Loucy (cell line): ENCODE results near the gene NDUFA8.

Source experiments
- EZH2phosphoT487 ChIP-seq: fragments of 200-600 bp; IDR thresholded peaks from 2 replicates; pipeline ENCODE4 v1.6.1; 2018; ENCODE audit warnings: antibody characterized with exemption, mild to moderate bottlenecking, moderate library complexity, borderline replicate concordance
- TF ChIP-seq, protein P1 (sequence below): fragments of 200-600 bp; sonication (generic); conservative IDR thresholded peaks from 2 replicates; pipeline ENCODE4 v1.5.1; 2014; ENCODE audit warnings: mild to moderate bottlenecking, antibody characterized with exemption, low read length

DNA sequence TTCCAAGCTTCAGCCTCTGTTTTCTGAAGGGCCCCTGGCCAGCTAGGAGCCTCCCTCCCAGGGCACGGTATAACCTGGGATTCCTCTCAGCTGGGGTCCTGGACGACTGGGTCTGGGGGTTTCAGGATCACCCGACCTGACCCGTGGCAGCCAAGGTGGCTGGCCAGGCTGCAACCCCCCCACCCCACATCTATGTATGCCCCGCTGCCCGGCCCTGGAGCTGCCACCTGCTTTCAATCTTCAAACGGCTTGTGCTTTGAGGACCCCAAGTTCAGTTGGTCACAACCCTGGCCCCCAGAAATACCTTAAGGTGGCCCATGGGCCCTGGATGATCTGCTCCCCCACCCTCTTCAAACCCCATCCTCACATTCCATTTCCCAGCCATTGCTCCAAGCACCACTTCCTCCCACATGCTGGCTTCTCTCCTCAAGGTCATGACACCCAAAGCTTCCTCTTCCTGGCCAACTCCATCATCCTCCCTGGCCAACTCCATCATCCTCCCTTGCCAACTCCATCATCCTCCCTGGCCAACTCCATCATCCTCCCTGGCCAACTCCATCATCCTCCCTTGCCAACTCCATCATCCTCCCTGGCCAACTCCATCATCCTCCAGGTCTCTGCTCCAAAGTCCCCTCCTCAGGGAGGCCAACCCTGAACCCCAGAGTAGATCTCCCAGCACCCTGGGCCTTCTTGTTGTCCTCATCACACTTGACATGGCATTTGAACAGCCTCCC is 49.3 kb downstream of the NDUFA8 start:
- TF ChIP-seq, protein P1, sequence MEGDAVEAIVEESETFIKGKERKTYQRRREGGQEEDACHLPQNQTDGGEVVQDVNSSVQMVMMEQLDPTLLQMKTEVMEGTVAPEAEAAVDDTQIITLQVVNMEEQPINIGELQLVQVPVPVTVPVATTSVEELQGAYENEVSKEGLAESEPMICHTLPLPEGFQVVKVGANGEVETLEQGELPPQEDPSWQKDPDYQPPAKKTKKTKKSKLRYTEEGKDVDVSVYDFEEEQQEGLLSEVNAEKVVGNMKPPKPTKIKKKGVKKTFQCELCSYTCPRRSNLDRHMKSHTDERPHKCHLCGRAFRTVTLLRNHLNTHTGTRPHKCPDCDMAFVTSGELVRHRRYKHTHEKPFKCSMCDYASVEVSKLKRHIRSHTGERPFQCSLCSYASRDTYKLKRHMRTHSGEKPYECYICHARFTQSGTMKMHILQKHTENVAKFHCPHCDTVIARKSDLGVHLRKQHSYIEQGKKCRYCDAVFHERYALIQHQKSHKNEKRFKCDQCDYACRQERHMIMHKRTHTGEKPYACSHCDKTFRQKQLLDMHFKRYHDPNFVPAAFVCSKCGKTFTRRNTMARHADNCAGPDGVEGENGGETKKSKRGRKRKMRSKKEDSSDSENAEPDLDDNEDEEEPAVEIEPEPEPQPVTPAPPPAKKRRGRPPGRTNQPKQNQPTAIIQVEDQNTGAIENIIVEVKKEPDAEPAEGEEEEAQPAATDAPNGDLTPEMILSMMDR = no peak
- no peak for TF ChIP-seq EZH2phosphoT487
